Spleen (tissue), 7 donors: Measurements from ENCODE around the gene TPO.

Experiments used
- CTCF ChIP-seq, 11 experiments: fragments of 200-600 bp in 7 of 11; fragments of 450-650 bp in 4 of 11; sonication (generic) in 4 of 11; IDR thresholded peaks in 8 of 11; conservative IDR thresholded peaks in 3 of 11; 1 replicate in 7 of 11; 2 replicates in 4 of 11; pipeline versions ENCODE4 v1.4.0 to v1.8.0; 2016 to 2021; ENCODE audit warnings: antibody characterized with exemption in 11 of 11, inconsistent platforms in 4 of 11, mild to moderate bottlenecking in 1 of 11
- POLR2A ChIP-seq, 3 donors: fragments of 450-650 bp; IDR thresholded peaks; one replicate each; pipeline ENCODE4 v1.5.1; 2017; ENCODE audit warnings: antibody characterized with exemption in 3 of 3, mild to moderate bottlenecking in 1 of 3
- POLR2AphosphoS5 ChIP-seq, 3 donors: sonication (generic); formaldehyde crosslinking; IDR thresholded peaks; one replicate each; pipeline ENCODE4 v1.5.1; 2017; ENCODE audit warnings: antibody characterized with exemption in 3 of 3
- donor health status: DM: no; HTN: no; CAD: no; lungs with moderate emphysema.
- donor health status: DM: no; HTN: no; CAD: no.
- donor health status: DM: no; HTN: no; CAD: no.

DNA sequence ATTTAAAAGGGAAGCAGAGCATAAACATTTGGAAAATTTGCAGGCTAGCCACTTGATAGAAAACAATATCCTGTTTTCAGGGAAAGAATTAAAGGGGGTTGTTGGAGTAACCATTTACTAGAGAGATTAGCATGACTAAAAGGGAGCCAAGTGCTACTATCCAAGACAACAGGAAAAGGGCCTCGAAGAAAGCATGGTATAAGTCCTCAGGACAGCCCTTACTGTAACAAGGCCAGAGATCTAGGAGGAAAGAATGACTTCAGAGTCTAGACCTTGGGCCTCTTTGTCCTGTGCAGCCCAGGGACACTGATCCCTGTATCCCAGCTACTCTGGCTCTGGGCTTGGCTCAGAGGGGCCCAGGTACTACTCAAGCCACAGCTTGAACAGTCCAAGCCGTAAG, 16.6 kb downstream of the TPO start:
- TF ChIP-seq CTCF (IDR thresholded peaks at IDR 0.05 in 8 of 11, conservative IDR thresholded peaks at IDR 0.05 in 3 of 11), result no peak
- no peak for TF ChIP-seq POLR2AphosphoS5 (IDR thresholded peaks at IDR 0.05)
- no peak for TF ChIP-seq POLR2A (IDR thresholded peaks at IDR 0.05)
